ENCODE measurements around the gene TSHR. TPM values are rescaled to one million over a fixed set of nuclear protein-coding genes. Genes with fewer than 3 reads are reported as not detected.

Gene TSHR
- polyA plus RNA-seq, 4 donors = 0.21 to 0.34 (median 0.25) TPM; not detected in 1

DNA sequence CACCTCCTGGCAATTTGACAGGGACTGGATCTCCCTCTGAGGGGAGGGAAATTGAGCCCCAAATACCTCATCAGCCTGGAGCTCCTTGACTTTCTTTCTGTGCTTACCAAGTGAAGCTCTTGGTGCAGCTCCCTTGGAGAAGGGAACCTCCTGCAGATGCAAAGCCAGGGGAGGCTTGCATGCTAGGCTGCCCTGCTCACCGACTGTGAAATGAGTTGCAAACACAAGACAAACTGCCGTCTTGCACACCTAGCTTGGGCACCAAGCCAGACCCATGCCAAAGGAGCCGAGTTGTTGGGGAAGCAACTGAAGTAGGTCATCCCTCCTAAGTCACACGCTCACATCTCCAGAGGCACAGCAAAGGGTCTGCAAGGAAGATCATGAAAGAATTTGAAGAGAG lies 170.1 kb downstream of the TSHR start:
- no peak for DNase-seq (ENCODE audit: low read depth in 4 of 4, low spot score in 3 of 4)

DNA sequence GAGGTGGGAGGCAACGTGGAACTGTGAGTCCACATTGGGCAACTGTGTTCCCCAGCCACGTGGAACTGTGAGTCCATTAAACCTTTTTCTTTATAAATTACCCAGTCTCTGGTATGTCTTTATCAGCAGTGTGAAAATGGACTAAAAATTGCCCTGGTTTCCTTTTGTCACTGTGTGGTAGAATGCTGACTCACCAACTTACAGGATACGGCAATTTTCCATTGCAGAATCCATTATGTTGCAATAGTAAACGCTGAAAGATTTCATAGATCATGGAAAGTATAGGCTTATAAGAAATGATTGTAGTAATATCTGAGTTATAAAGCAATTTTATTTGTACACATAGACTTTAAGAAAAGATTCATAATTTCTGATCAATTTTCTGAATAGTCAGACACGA lies 172.4 kb downstream of the TSHR start:
- no peak for DNase-seq (ENCODE audit: low read depth in 4 of 4, low spot score in 3 of 4)

DNA sequence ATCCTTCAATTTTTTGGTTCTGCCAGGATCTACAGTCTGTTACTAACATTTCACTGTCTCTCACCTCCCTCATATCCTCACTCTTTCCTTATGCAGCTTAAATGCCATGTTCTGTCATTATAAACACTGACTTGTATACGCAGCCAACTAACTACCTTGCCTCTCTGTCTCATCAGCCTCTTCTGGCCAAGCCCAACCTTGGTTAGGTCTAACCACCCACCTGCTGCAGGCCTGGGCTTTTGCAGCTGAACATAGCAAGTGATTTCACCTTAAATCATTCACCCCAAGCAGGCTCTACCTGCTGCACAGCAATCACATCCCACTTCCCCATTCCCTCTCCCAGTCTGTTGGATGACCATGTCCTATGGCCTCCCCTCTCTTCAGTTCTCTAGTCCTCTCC lies 173.8 kb downstream of the TSHR start:
- no peak for DNase-seq (ENCODE audit: low read depth in 4 of 4, low spot score in 3 of 4)

DNA sequence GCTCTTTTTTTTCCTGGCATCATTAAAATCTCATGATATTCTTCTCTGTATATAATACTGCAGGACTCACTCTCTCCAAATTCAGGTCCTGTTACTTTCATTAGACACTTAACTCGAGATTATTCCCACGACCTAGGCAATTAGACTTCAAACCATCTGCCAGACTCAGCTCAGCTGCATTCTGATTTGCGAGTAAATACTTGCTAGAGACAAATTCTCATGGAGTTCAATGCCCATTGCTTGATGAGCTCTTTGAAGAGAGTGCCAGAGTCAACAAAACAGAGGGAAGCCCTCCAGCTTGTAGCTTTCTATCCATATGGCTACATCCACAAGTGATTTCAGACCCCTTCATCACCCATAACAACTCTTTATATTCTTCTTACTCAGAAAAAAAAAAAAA lies 177.0 kb downstream of the TSHR start:
- peak in 1 of 4 donors; percentile 3 for DNase-seq (ENCODE audit: low read depth in 4 of 4, low spot score in 3 of 4)

- no peak for DNase-seq (ENCODE audit: low read depth in 4 of 4, low spot score in 3 of 4)
Observed at GRCh38 chr14:81133400-81133799, 178.0 kb downstream of the TSHR start.

DNA sequence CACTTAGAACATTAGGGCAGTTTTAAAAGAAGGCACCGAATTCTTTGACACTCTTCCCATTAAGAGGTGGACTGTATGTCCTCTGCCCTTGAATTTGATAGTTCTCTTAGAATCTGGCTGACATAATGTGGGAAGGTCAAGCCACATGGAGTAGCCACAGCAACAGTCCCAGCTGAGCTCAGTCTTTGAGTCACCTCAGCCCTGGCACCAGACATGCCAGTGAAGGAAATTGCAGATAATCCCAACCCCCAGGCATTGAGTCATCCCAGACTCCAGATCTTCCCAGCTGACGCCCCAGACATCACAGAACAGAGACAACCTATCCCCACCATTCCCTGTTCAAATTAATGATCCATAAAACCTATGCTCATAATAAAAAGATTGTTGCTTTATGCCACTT lies 181.9 kb downstream of the TSHR start:
- no peak for DNase-seq (ENCODE audit: low read depth in 4 of 4, low spot score in 3 of 4)

GRCh38 chr14:81138429-81138828 lies 183.0 kb downstream of the TSHR start:
- DNase-seq (ENCODE audit: low read depth in 4 of 4, low spot score in 3 of 4) = no peak

DNA sequence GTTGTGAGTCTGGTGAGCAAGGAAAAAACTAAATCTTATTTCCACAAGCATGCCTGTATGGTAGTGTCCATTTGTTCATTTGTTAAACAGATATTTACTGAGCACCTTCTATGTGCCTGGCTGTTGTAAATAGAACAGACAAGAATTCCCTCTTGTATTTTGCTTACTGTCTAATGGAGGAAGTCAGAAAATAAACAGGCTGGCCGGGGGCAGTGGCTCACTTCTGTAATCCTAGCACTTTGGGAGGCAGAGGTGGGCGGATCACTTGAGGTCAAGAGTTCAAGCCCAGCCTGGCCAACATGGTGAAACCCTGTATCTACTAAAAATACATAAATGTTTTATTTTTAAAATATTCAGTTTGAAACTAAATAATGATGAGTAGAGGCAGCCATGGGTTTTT lies 186.0 kb downstream of the TSHR start:
- DNase-seq (ENCODE audit: low read depth in 4 of 4, low spot score in 3 of 4) = no peak

DNA sequence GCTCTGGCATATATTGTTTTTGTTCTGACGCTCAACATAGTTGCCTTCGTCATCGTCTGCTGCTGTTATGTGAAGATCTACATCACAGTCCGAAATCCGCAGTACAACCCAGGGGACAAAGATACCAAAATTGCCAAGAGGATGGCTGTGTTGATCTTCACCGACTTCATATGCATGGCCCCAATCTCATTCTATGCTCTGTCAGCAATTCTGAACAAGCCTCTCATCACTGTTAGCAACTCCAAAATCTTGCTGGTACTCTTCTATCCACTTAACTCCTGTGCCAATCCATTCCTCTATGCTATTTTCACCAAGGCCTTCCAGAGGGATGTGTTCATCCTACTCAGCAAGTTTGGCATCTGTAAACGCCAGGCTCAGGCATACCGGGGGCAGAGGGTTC lies 188.4 kb downstream of the TSHR start:
- DNase-seq (ENCODE audit: low read depth in 4 of 4, low spot score in 3 of 4) = no peak

GRCh38 chr14:81144824-81145603 lies 189.6 kb downstream of the TSHR start:
- DNase-seq (ENCODE audit: low read depth in 4 of 4, low spot score in 3 of 4) = no peak

DNA sequence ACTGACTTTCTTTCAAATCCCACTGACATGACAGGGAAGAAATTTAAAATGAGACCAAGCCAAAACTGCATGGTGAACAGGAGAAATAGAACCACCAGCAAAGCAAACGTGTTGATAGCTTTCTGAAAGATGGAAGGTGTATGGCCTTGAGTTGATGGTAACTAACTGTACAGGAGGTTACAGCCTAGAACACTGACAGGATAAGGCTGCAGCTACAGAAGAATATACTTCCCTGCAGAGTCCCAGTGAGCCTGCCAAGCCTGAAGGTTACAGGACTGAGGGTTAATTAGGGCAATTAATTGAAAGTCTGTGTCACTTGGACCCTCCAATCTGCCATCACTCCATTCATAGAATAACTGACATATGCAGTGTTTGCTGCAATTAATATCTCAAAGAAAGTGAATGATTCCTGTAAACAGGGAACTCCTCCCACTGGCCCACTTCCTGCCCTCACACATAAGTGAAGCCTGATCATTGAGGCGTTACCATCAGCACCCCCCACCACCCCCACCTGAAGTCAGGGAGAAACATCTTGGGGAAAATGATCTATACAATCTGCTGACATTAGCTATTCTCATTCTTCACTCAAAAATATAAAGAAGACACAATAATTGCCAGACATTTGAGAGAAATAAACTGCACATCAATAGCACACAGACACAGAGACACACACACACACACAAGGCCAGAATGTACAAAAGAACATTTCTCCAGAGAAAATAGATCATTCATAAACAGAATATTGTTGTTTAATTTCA lies 191.9 kb downstream of the TSHR start:
- DNase-seq (ENCODE audit: low read depth in 4 of 4, low spot score in 3 of 4) = no peak

DNA sequence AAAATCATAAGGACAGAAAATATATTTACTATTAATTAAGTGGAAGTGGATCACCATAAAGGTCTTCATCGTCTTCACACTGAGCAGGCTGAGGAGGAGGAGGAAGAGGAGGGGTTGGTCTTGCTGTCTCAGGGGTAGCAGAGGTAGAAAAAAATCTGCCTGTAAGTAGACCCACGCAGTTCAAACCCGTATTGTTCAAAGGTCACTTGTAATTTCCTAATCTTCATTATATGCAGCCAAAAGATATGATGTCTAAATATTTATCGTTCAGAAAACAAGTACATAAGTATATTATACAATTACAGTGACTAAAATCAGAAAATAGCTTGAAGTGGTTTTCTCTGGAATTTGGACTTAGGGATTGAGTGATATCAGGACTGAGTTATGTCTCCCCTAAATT lies 193.2 kb downstream of the TSHR start:
- no peak for DNase-seq (ENCODE audit: low read depth in 4 of 4, low spot score in 3 of 4)

DNA sequence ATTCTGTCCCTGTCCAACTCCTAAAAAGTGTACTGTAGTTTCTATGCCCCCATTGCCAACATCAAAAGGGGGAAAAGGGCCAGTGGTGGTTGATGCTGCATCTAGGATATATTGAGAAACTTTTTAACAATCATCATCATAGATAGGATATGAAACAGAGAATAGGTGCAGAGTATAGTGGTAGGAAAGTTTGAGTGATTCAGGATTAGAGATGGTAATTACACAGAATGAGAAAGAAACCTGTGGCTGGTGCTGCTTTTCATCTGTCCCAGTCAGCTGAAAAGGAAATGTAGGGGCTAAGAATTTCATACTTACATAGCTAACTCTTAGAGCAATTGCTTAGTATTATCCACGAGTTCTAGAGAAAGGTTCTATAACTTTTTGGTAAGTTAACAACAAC lies 197.8 kb downstream of the TSHR start:
- DNase-seq (ENCODE audit: low read depth in 4 of 4, low spot score in 3 of 4) = no peak

DNA sequence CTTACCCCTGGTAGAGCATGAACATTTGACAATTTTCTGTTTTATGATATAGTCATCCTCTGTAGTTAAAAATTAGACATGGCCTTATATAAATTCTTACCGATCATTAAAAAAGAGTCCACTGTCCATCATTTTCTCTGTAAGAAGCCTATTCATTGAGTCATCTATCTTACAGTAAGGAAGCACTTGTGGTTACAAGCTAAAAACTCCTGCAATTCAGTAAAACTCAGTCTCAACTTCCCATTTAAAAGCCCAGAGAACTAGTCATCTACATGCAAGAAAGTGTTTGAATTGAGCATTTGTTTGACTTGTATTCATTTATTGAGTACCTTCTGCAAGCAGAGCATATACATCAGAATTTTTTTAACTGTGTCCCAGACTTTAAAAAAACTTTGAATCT lies 202.0 kb downstream of the TSHR start:
- no peak for DNase-seq (ENCODE audit: low read depth in 4 of 4, low spot score in 3 of 4)

DNA sequence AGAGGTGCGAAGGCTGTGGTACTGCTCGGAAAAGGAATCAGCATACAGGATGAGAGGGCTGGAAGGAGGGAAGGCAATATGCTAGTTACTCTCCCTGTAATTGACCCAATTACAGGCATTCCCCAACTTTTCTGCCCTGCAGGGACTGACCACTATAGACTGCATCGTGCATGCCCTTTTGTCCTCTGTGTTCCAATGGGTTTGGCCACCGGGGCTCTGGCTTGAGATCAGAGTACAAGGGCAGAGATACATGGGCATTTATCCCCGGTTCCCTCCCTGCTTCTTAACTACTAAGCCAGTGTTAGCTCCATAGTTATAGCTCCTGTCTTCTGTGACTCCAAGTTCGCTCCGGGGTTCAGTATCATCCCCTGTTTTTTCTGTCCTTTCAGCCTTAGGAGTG lies 205.7 kb downstream of the TSHR start:
- no peak for DNase-seq (ENCODE audit: low read depth in 4 of 4, low spot score in 3 of 4)

- DNase-seq (ENCODE audit: low read depth in 4 of 4, low spot score in 3 of 4) = no peak
Observed at GRCh38 chr14:81161749-81162148, 206.3 kb downstream of the TSHR start.

- no peak for DNase-seq (ENCODE audit: low read depth in 4 of 4, low spot score in 3 of 4)
Observed at GRCh38 chr14:81162941-81163340, 207.5 kb downstream of the TSHR start.

DNA sequence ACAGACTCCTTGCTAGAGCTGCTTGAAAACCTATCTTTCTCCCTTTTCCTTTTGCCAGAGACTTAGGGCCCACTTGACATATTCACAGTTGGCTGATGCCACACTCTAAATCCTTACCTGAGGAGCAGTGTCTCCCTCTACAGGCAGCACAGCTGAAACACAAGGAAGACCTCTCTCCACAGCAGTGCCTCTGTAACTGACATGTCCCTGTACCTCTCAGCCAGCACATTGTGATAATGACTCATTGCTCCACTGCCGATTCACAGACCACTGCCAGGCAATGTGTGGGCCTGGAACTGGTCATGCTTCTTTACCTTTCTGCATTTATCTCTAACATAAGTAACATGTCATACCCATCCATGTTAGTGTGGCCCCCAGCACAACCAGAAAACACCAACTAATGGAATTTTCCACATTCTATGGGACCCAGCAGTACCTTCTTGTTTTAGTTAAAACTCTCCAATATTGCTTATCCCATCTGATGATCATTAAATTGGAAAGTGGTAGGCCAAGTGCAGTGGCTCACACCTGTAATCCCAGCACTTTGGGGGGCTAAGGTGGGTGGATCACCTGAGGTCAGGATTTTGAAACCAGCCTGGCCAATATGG lies 208.8 kb downstream of the TSHR start:
- DNase-seq (ENCODE audit: low read depth in 4 of 4, low spot score in 3 of 4) = peak in 2 of 4 donors; percentile 13 to 18

- no peak for DNase-seq (ENCODE audit: low read depth in 4 of 4, low spot score in 3 of 4)
Observed at GRCh38 chr14:81165188-81165587, 209.8 kb downstream of the TSHR start.

GRCh38 chr14:81166121-81166520 lies 210.7 kb downstream of the TSHR start:
- no peak for DNase-seq (ENCODE audit: low read depth in 4 of 4, low spot score in 3 of 4)

- DNase-seq (ENCODE audit: low read depth in 4 of 4, low spot score in 3 of 4) = no peak
Observed at GRCh38 chr14:81169267-81169666, 213.8 kb downstream of the TSHR start.

GRCh38 chr14:81169711-81170103 lies 214.3 kb downstream of the TSHR start:
- DNase-seq (ENCODE audit: low read depth in 4 of 4, low spot score in 3 of 4) = no peak

Data from right renal pelvis (tissue), 4 donors.